Heart right ventricle (tissue), 16 donors: ENCODE measurements around the gene PSMD2. TPM values are rescaled to one million over a fixed set of nuclear protein-coding genes. Genes with fewer than 3 reads are reported as not detected.

Experiments used
- ATAC-seq, 8 donors: fragments of 200-7000 bp; cut with Tn5 transposase; one replicate each; pipeline ENCODE4 v1.9.1; 2020; ENCODE audit warnings: mild to moderate bottlenecking in 8 of 8, moderate library complexity in 8 of 8, moderate number of reproducible peaks in 1 of 8
- DNase-seq, 2 donors: peaks; one replicate each; pipeline ENCODE4 v3.0.0-alpha.2; 2020
- H3K27ac ChIP-seq, 10 donors: fragments of 200-600 bp; sonication (generic) in 2 of 10; one replicate each; pipeline versions ENCODE4 v1.5.0 to v1.8.0; 2020 to 2022; ENCODE audit warnings: mild to moderate bottlenecking in 3 of 10
- H3K27me3 ChIP-seq, 7 donors: fragments of 200-600 bp; one replicate each; pipeline ENCODE4 v1.8.0; 2021 to 2022; ENCODE audit warnings: mild to moderate bottlenecking in 2 of 7
- H3K36me3 ChIP-seq, 9 donors: fragments of 200-600 bp; sonication (generic) in 1 of 9; one replicate each; pipeline versions ENCODE4 v1.5.0 to v1.8.0; 2020 to 2022; ENCODE audit warnings: mild to moderate bottlenecking in 2 of 9
- H3K4me1 ChIP-seq, 9 donors: fragments of 200-600 bp; sonication (generic) in 1 of 9; one replicate each; pipeline versions ENCODE4 v1.5.0 to v1.8.0; 2020 to 2022; ENCODE audit warnings: mild to moderate bottlenecking in 4 of 9
- H3K4me3 ChIP-seq, 10 donors: fragments of 200-600 bp; sonication (generic) in 2 of 10; one replicate each; pipeline versions ENCODE4 v1.5.0 to v1.8.0; 2020 to 2022; ENCODE audit warnings: mild to moderate bottlenecking in 7 of 10, moderate library complexity in 2 of 10
- H3K9me3 ChIP-seq, 11 donors: fragments of 200-600 bp in 10 of 11; sonication (generic) in 2 of 11; one replicate each; pipeline versions ENCODE4 v1.5.0 to v1.8.0; 2013 to 2022; ENCODE audit warnings: mild to moderate bottlenecking in 2 of 11, control low read depth in 1 of 11, moderate library complexity in 1 of 11
- WGBS, 2 donors: extraction: QIAGEN DNeasy Blood & Tissue Kit; methylation state at CpG; one replicate each; pipeline ENCODE4 v1.1.7; 2013; ENCODE audit warnings: inconsistent platforms in 1 of 2; 5-methylcytosine and 5-hydroxymethylcytosine counted together
- intact Hi-C, 10 donors: fragments of 100-400 bp; cut with DNase I; formaldehyde crosslinking; loops; one replicate each; pipeline versions ENCODE4 v1.11.1 to v1.14.2; 2022
- polyA plus RNA-seq, 2 donors: library from polyadenylated mRNA; stranded (reverse); fragments of 200-250 nt; gene quantifications; one replicate each; pipeline ENCODE4 v1.2.3, GENCODE V29; 2013
- total RNA-seq, 10 donors: library from RNA; stranded (reverse); fragmentation: NEBNext Ultra II Directional in 3 of 10; extraction: Animal tissue kit (Norgen Biotek cat#: 25700) in 3 of 10; gene quantifications; one replicate each; pipeline versions ENCODE4 v1.2.1 to v1.2.4, GENCODE V29; 2021 to 2023
- TF ChIP-seq, protein P1 (sequence below), 9 donors: fragments of 200-600 bp; sonication (generic) in 2 of 9; IDR thresholded peaks; one replicate each; pipeline versions ENCODE4 v1.5.0 to v1.8.0; 2021 to 2022; ENCODE audit warnings: antibody characterized with exemption in 9 of 9, mild to moderate bottlenecking in 5 of 9, moderate library complexity in 1 of 9
- donor health status: Arrhythmogenic right ventricular cardiomyopathy.
- donor health status: ischemic (EF 13 %, LVEDD 7.1; RV severe dilation, severe dysfunction).
- donor health status: healthy with polysubstance abuse.
- donor health status: DM: no; HTN: yes; CAD: no.
- donor health status: DM: no; HTN: no; CAD: no.
- donor health status: ischemic (EF 25% LVEDD 6.9; RV normal size, moderate dysfunction).
- donor health status: ischemic (EF 25% LVEDD 5.7; RV mildly dilated, moderate dysfunction).
- donor health status: healthy.
- donor health status: DM: yes; HTN: yes; CAD: no.
- donor health status: Ischemic cardiomyopathy.
- donor health status: ischemic (EF 35%, LVEDD 5.7; RV mildly dilated, moderate dysfunction).
- donor health status: nonischemic (EF 11% LVEDD 7.7; RV severe dilation, severe dysfunction).
- donor health status: DM: yes; HTN: yes; CAD: no.
- donor health status: PGD.
- donor health status: ischemic (EF 29% LVEDD 5.4; RV normal size, mild dysfunction).
- donor health status: nonischemic (EF 23%, LVEDD 6.1; RV moderate dilation, normal function).

The PSMD2 gene
- total and polyA plus RNA-seq, 12 donors, result 49.0 to 288 (median 231) TPM

- H3K27me3 ChIP-seq, result no peaks in the 10 kb centered on the region
- no peak overlapping the region for H3K4me3 ChIP-seq
- DNase-seq, result no peak
- no peak for ATAC-seq
- TF ChIP-seq, protein P1, sequence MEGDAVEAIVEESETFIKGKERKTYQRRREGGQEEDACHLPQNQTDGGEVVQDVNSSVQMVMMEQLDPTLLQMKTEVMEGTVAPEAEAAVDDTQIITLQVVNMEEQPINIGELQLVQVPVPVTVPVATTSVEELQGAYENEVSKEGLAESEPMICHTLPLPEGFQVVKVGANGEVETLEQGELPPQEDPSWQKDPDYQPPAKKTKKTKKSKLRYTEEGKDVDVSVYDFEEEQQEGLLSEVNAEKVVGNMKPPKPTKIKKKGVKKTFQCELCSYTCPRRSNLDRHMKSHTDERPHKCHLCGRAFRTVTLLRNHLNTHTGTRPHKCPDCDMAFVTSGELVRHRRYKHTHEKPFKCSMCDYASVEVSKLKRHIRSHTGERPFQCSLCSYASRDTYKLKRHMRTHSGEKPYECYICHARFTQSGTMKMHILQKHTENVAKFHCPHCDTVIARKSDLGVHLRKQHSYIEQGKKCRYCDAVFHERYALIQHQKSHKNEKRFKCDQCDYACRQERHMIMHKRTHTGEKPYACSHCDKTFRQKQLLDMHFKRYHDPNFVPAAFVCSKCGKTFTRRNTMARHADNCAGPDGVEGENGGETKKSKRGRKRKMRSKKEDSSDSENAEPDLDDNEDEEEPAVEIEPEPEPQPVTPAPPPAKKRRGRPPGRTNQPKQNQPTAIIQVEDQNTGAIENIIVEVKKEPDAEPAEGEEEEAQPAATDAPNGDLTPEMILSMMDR (IDR thresholded peaks at IDR 0.05), result no peak
- H3K4me1 ChIP-seq, result no peaks in the 10 kb centered on the region
- H3K9me3 ChIP-seq, result no peaks in the 10 kb centered on the region
- intact Hi-C loops, result loop anchor here in 1 of 10 donors (10.0 kb wide), 1 partner anchor 47 kb away; no protein-coding TSS in a partner anchor
- peaks cover 7 to 66% (median 64%) of the 10 kb centered on the region in 9 donors for H3K36me3 ChIP-seq
- WGBS, 2 donors, result 93 to 94% methylated on average over 9 of the region's 9 CpGs
- no peak overlapping the region for H3K27ac ChIP-seq
These were observed 8.9 kb downstream of the PSMD2 start for GRCh38 chr3:184307915-184308314.

DNA sequence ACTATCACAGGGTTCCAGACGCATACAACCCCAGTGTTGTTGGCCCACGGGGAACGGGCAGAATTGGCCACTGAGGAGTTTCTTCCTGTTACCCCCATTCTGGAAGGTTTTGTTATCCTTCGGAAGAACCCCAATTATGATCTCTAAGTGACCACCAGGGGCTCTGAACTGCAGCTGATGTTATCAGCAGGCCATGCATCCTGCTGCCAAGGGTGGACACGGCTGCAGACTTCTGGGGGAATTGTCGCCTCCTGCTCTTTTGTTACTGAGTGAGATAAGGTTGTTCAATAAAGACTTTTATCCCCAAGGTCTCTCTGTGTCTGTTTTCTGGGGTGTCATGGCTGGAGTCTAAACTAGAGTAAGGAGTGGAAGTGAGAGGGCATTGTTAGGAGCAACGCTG, 9.7 kb downstream of the PSMD2 start:
- intact Hi-C loops, result loop anchor here in 1 of 10 donors (10.0 kb wide), 1 partner anchor 46 kb away; no protein-coding TSS in a partner anchor
- ATAC-seq, result no peak
- Histone ChIP-seq H3K27ac (no peak overlapping the region), H3K4me3 (no peak overlapping the region), H3K4me1 (peaks cover 0 to 2% (median under 1%) of the 10 kb centered on the region in 9 donors), H3K9me3 (no peaks in the 10 kb centered on the region), H3K36me3 (peaks cover 4 to 58% (median 55%) of the 10 kb centered on the region in 9 donors), H3K27me3 (no peaks in the 10 kb centered on the region)
- TF ChIP-seq, protein P1 (IDR thresholded peaks at IDR 0.05), result no peak
- DNase-seq, result no peak
- WGBS, 2 donors, result 63 to 69% methylated on average over 7 of the region's 7 CpGs

GRCh38 chr3:184311633-184312032, 12.6 kb downstream of the PSMD2 start:
- H3K36me3 ChIP-seq, result peaks cover 0 to 37% (median 26%) of the 10 kb centered on the region in 9 donors
- no peak for DNase-seq
- no peak for ATAC-seq
- peaks cover 11 to 22% (median 16%) of the 10 kb centered on the region in 9 donors for H3K4me1 ChIP-seq
- H3K9me3 ChIP-seq, result no peaks in the 10 kb centered on the region
- no peaks in the 10 kb centered on the region for H3K27me3 ChIP-seq
- intact Hi-C loops, result loop anchor here in 3 of 10 donors (5.0 to 10.0 kb wide), 4 partner anchors 36 to 687 kb away; partner anchors contain the start of genes ABCF3 (in 1 of the 3) and DVL3 (in 1 of the 3)
- no peak overlapping the region for H3K27ac ChIP-seq
- TF ChIP-seq, protein P1 (IDR thresholded peaks at IDR 0.05), result no peak
- H3K4me3 ChIP-seq, result no peak overlapping the region

- Histone ChIP-seq H3K4me3 (peak within 1 kb of the TSS; percentile 68 to 95 (median 85)), H3K27ac (peak within 1 kb of the TSS; percentile 96 to 100 (median 98)), H3K9me3 (no peaks in the 10 kb centered on the region), H3K4me1 (peaks cover 24 to 48% (median 42%) of the 10 kb centered on the region in 9 donors), H3K36me3 (peaks cover 0 to 34% (median 18%) of the 10 kb centered on the region in 9 donors), H3K27me3 (no peaks in the 10 kb centered on the region)
- DNase-seq, result peak; percentile 94 to 96
- TF ChIP-seq, protein P1 (IDR thresholded peaks at IDR 0.05), result no peak
- peak; percentile 84 to 94 (median 88) for ATAC-seq
- WGBS, 2 donors, result 0% methylated on average over 40 of the region's 40 CpGs
- intact Hi-C loops, result loop anchor here in 5 of 10 donors (2.0 to 10.0 kb wide), 7 partner anchors 16 to 690 kb away; partner anchors contain the start of genes ABCF3 (in 1 of the 5), DVL3 (in 1 of the 5) and PSMD2 (in 1 of the 5)
These were observed 15.3 kb downstream of the PSMD2 start, which contains the start of gene EIF4G1 for GRCh38 chr3:184314363-184314699. Gene EIF4G1 (plus strand): TSS chr3:184314606. CDS start chr3:184315797, 1,191 bp downstream.
